Activated T-helper 1 cell treated with anti-CD3 and anti-CD28 coated beads, Interleukin-12 subunit alpha, Interleukin-12 subunit beta, Interleukin-2, Interleukin-4 antibody, amounts not matched to agents 30 ng/mL and 10 ng/mL and 1 ng/mL, durations not matched to agents 14 hours and 24 hours and 36 hours (primary cell): ENCODE measurements around the gene CHD2. TPM values are rescaled to one million over a fixed set of nuclear protein-coding genes. Genes with fewer than 3 reads are reported as not detected.
A peak's percentile ranks its signal among the peaks of the same experiment; 100 is the strongest.

Experiments
- DNase-seq: peaks from one replicate; pipeline ENCODE4 v3.0.0; 2021; ENCODE audit warnings: low spot score
- H3K27ac Mint-ChIP-seq: one replicate; pipeline ENCODE4 v1.8.0; 2021; ENCODE audit warnings: mild to moderate bottlenecking, mixed read lengths
- H3K27me3 Mint-ChIP-seq: one replicate; pipeline ENCODE4 v1.8.0; 2022; ENCODE audit warnings: mild to moderate bottlenecking, moderate library complexity, mixed read lengths; ENCODE audit not compliant: insufficient read depth
- H3K36me3 Mint-ChIP-seq: one replicate; pipeline ENCODE4 v1.8.0; 2021; ENCODE audit warnings: low read depth, mixed read lengths
- H3K4me1 Mint-ChIP-seq: one replicate; pipeline ENCODE4 v1.8.0; 2021; ENCODE audit warnings: low read depth, mixed read lengths
- H3K4me3 Mint-ChIP-seq: one replicate; pipeline ENCODE4 v1.8.0; 2021; ENCODE audit warnings: mild to moderate bottlenecking, moderate library complexity, mixed read lengths
- H3K9me3 Mint-ChIP-seq: one replicate; pipeline ENCODE4 v1.8.0; 2021; ENCODE audit warnings: mixed read lengths
- intact Hi-C: fragments of 100-400 bp; cut with micrococcal nuclease; formaldehyde crosslinking; loops from one replicate; pipeline ENCODE4 v1.15.1; 2024
- total RNA-seq: library from RNA; stranded (reverse); gene quantifications from 2 replicates; pipeline ENCODE4 v1.2.3, GENCODE V29; 2022

Gene CHD2
- total RNA-seq, 1 donor from 2014 or later, result 102 TPM

DNA sequence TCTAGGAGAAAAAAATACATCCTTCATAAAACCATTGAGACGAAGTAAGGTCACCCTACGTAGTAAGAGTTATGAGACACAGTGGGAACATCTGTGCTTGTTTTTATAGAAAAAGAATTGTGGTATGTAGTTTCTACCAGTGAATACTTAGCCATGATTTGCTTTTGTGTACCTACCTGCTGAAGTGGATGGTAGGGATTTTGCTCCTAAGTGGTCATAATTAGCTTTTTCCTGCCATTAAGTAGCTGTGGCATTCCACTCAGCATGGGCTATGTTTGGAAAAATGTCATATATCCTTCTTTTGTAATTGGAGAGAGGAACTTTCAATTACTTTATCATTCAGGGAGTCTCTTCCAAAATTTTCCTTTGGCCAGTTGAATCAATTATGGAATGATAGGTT, 63.7 kb downstream of the CHD2 start:
- H3K9me3 Mint-ChIP-seq, result no peaks in the 10 kb centered on the region
- DNase-seq, result no peak
- H3K4me1 Mint-ChIP-seq, result peaks cover 35% of the 10 kb centered on the region
- H3K36me3 Mint-ChIP-seq, result peaks cover 60% of the 10 kb centered on the region
- no peaks in the 10 kb centered on the region for H3K27me3 Mint-ChIP-seq
- H3K4me3 Mint-ChIP-seq, result no peak overlapping the region
- intact Hi-C loops, result no loop called here
- no peak overlapping the region for H3K27ac Mint-ChIP-seq

DNA sequence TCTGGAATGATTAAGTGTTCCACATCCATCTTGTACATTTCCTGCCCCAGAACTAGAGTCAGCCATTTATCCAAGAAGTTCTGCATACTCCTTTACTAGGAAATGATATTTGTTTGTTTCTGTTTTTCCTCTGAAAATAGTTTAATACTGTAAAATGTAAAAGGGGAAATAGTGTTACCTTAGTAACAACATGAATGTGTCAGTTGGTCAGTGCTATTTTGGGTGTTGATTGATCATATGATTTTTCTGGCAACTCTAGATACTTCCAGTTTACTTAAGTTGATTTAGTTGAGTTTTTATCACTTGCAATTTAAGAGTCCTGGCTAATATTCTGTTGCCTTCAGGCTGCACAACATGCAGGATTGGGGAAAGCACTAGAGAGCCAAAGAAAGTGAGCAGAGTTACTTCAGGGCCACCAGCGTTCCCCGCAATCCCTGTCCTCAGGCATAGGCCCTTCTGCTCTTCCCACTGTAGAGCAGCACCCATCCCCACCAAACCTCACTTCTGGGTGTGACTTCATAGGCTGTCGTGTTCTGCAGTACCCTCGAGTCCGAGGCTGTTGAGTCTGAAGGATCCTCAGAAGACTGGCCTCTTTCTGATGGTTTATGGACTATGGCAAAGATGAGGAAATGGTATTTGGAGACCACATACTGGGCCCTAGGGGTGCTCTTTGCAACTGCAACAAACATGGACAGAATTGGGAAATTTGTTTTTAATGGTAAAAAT, 69.0 kb downstream of the CHD2 start:
- DNase-seq, result no peak
- intact Hi-C loops, result loop anchor here (1.0 kb wide), 1 partner anchor 9 kb away; no protein-coding TSS in a partner anchor
- Mint-ChIP-seq H3K27ac (no peak overlapping the region), H3K9me3 (no peaks in the 10 kb centered on the region), H3K4me3 (no peak overlapping the region), H3K27me3 (no peaks in the 10 kb centered on the region), H3K4me1 (peaks cover 40% of the 10 kb centered on the region), H3K36me3 (peaks cover 53% of the 10 kb centered on the region)

DNA sequence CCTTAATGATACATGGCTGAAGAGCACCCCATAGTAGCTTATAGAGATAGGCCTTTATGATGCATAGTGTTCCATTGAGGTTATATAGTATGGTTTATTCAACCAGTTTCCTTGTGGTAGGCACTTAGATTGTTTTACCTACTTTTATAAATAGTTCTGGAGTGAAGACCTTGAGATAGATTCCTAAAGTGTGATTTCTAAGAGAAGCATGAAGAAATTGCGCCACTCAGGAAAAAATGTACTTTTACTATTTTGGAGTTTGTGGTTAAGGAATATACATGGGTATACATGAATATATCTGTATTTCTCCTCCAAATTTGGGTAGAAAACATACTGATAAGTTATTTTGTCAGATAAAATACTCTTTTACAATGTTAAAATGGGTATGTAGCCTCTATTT, 70.5 kb downstream of the CHD2 start:
- Mint-ChIP-seq H3K27me3 (no peaks in the 10 kb centered on the region), H3K36me3 (peaks cover 53% of the 10 kb centered on the region), H3K4me1 (peaks cover 31% of the 10 kb centered on the region), H3K9me3 (no peaks in the 10 kb centered on the region), H3K27ac (peak overlapping the region; percentile 41), H3K4me3 (no peak overlapping the region)
- intact Hi-C loops, result no loop called here
- no peak for DNase-seq

DNA sequence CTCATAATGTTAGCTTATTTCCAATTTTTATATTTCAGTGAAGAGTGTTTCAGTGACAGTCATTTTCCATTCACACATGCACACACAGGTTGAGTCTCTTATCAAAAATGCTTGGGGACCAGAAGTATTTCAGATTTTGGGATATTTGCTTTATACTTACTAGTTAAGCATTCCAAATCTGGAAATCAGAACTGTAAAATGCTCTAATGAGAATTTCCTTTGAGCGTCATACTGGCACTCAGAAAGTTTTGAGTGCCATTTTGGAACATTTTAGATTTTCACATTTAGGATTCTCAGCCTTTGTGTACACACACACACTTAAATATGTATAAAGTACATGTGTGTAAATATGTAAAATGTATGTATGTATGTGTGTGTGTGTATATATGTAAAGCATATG, 71.0 kb downstream of the CHD2 start:
- Mint-ChIP-seq H3K9me3 (no peaks in the 10 kb centered on the region), H3K27ac (peak overlapping the region; percentile 22)

DNA sequence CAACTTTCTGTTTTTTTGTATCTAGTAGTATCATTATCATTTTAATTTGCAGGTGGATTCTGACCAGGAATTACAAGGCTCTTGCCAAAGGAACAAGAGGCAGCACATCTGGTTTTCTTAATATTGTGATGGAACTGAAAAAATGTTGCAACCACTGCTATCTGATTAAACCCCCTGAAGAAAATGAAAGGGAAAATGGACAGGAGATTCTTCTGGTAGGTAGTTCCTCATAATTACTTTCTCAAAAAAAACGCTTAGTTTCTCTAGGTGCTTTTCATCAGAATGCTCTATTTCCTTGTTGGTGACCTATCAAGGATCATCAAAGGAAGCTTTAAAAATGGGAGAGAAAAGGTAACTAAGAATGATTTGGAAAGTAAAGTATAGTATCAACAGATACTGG, 71.6 kb downstream of the CHD2 start:
- intact Hi-C loops, result no loop called here
- no peaks in the 10 kb centered on the region for H3K27me3 Mint-ChIP-seq

More for the DNA sequence above, 71.0 kb downstream of the CHD2 start:
- no peaks in the 10 kb centered on the region for H3K27me3 Mint-ChIP-seq
- peaks cover 31% of the 10 kb centered on the region for H3K4me1 Mint-ChIP-seq
- no peak for DNase-seq
- intact Hi-C loops, result no loop called here
- peaks cover 56% of the 10 kb centered on the region for H3K36me3 Mint-ChIP-seq
- H3K4me3 Mint-ChIP-seq, result no peak overlapping the region

DNA sequence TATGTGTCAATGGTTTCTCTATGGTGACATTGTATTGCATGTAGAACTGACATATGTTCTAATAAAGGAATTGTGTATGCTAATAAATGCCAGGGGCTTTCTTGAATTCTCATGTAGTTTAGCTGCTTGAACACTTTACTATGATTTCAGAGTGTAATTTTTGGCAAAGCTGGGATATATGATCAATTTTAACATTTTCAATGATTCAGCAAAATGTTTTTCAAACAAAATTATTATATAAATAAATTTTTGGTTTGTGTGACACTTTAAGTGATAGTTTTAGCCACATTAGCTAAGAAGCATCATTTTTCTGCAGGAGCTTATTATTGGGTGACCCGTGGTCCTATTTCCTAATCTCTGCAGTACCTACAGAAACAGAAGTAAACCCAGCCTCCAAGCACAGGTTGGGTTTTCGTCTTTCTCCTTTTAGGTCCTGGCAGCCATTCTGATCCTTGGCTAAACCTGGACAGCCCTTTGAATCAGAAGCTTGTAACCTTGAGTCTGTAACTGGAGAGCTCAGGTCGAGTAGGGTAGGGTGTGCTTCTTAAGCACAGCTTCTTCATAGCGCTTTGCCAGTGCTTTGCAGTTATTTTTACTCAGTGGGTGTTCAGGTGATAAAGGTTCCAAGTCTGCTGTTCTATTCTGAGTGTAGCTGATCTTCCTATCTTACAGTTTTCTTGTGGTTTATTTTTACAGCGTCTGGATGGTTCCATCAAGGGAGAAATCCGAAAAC, 74.2 kb downstream of the CHD2 start:
- Mint-ChIP-seq H3K4me1 (peaks cover 32% of the 10 kb centered on the region), H3K27me3 (no peaks in the 10 kb centered on the region), H3K36me3 (peaks cover 58% of the 10 kb centered on the region), H3K9me3 (no peaks in the 10 kb centered on the region), H3K27ac (no peak overlapping the region), H3K4me3 (no peak overlapping the region)
- intact Hi-C loops, result no loop called here
- DNase-seq, result no peak

More for the DNA sequence above, 71.6 kb downstream of the CHD2 start:
- Mint-ChIP-seq H3K27ac (no peak overlapping the region), H3K4me1 (peaks cover 31% of the 10 kb centered on the region), H3K4me3 (no peak overlapping the region), H3K9me3 (no peaks in the 10 kb centered on the region), H3K36me3 (peaks cover 59% of the 10 kb centered on the region)
- DNase-seq, result no peak

DNA sequence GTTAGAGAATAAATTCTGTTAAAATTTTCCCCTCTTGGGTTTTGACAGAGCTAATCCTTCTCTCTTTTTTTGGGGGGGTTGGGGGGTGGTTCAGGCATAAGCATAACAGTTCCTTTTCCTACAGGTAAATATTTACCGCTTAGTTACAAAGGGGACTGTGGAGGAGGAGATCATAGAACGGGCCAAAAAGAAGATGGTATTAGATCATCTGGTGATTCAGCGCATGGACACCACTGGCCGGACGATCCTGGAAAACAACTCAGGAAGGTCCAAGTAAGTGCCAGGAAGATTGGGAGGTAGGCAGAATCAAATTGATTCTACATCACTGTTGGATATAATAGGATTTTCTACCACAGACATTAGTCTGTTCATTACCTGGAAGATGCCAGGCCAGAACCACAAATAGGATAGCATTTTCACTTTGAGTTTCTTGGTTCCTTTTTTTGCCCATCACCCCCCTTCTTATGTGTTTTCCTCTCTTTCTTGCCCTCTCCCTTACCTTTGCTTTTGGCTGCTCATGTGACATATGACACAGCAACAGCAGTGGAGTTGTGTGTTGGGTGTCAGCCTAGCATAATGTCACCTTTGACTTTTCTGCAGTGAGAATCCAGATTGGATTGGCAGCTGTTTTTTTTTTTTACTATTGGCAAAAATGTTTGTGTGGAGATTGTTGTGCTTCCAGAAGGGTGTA, 79.0 kb downstream of the CHD2 start:
- intact Hi-C loops, result no loop called here
- Mint-ChIP-seq H3K4me3 (no peak overlapping the region), H3K9me3 (no peaks in the 10 kb centered on the region)

DNA sequence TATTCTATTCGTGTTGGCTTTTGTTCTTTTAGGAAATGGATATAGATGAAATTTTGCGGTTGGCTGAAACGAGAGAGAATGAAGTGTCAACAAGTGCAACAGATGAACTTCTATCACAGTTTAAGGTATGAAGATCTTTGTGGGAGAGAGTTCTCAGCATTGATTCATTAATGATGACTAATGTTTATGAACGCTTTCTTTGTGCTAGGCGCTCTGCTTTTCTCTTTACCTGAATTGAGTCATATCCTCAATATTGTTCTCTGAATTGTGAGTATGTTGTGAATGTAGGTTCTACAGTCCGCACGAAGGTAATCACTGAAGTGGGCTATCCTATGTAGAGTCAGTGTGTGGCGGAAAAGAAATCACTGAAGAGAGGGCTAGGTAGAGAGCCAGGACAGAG, 81.2 kb downstream of the CHD2 start:
- intact Hi-C loops, result no loop called here
- Mint-ChIP-seq H3K27me3 (no peaks in the 10 kb centered on the region), H3K36me3 (peaks cover 35% of the 10 kb centered on the region), H3K4me3 (no peak overlapping the region), H3K9me3 (no peaks in the 10 kb centered on the region), H3K27ac (no peak overlapping the region), H3K4me1 (peaks cover 11% of the 10 kb centered on the region)
- no peak for DNase-seq

More for the DNA sequence above, 79.0 kb downstream of the CHD2 start:
- H3K27me3 Mint-ChIP-seq, result no peaks in the 10 kb centered on the region
- DNase-seq, result no peak
- peaks cover 37% of the 10 kb centered on the region for H3K36me3 Mint-ChIP-seq
- no peak overlapping the region for H3K27ac Mint-ChIP-seq
- H3K4me1 Mint-ChIP-seq, result peaks cover 11% of the 10 kb centered on the region

DNA sequence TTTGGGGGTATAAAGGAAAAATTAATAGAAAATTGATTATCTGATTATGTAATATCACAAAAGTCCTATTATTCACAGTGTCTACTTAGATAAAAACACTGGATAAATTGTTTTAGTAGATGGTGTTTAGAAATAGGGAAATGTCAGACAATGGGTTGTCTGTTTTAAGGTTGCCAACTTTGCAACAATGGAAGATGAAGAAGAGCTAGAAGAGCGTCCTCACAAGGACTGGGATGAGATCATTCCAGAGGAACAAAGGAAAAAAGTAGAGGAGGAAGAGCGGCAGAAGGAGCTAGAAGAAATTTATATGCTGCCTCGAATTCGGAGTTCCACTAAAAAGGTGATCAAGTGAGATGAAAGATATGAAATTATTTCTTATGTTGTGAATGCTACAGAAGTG, 84.0 kb downstream of the CHD2 start:
- no peak for DNase-seq
- H3K4me1 Mint-ChIP-seq, result peaks cover under 1% of the 10 kb centered on the region
- peaks cover 29% of the 10 kb centered on the region for H3K36me3 Mint-ChIP-seq
- no peaks in the 10 kb centered on the region for H3K27me3 Mint-ChIP-seq
- no peak overlapping the region for H3K4me3 Mint-ChIP-seq
- no peaks in the 10 kb centered on the region for H3K9me3 Mint-ChIP-seq
- no peak overlapping the region for H3K27ac Mint-ChIP-seq
- intact Hi-C loops, result no loop called here

DNA sequence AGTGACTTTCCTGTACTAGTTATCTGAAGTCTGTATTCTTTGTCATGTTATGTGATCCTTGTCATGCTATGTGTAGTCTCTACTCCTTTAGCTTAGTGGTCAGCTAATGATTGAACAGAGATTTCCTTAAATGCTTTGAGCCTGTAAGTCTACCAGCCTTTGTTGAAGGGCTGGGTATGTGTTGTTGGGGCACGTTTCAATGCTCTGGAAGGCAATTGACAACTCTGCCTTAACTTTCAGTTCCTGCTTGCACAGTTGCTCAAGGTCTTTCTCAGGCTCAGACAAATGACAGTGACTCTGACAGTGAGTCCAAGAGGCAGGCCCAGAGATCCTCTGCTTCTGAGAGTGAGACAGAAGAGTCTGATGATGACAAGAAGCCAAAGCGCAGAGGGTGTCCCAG, 89.3 kb downstream of the CHD2 start:
- H3K4me1 Mint-ChIP-seq, result peaks cover 9% of the 10 kb centered on the region
- intact Hi-C loops, result no loop called here
- no peak overlapping the region for H3K4me3 Mint-ChIP-seq
- no peak for DNase-seq
- H3K27me3 Mint-ChIP-seq, result no peaks in the 10 kb centered on the region
- no peak overlapping the region for H3K27ac Mint-ChIP-seq
- peaks cover 49% of the 10 kb centered on the region for H3K36me3 Mint-ChIP-seq
- H3K9me3 Mint-ChIP-seq, result no peaks in the 10 kb centered on the region

DNA sequence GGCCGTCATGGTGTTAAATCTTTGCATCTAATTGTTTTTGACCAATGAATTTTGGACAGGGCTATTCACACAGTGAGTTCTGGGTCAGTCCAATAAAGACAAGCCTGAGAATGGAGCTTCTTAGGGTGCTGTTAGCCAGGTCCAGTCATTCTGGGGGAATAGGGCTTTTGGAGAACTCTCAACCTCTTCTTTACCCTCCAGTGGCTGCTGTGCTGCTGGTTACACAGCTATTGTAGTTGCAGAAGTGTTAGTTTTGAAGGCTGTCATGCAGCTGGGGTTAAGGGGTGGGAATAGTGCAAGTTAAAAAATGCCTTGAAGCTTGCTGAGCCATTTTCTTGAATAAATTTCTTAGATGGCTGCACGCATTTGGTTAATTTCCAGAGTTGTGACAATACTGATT, 89.9 kb downstream of the CHD2 start:
- no peak overlapping the region for H3K27ac Mint-ChIP-seq
- H3K4me3 Mint-ChIP-seq, result no peak overlapping the region
- H3K27me3 Mint-ChIP-seq, result no peaks in the 10 kb centered on the region
- no peak for DNase-seq
- peaks cover 14% of the 10 kb centered on the region for H3K4me1 Mint-ChIP-seq
- intact Hi-C loops, result loop anchor here (2.0 kb wide), 1 partner anchor 15 kb away; no protein-coding TSS in a partner anchor
- H3K36me3 Mint-ChIP-seq, result peaks cover 53% of the 10 kb centered on the region
- H3K9me3 Mint-ChIP-seq, result no peaks in the 10 kb centered on the region

DNA sequence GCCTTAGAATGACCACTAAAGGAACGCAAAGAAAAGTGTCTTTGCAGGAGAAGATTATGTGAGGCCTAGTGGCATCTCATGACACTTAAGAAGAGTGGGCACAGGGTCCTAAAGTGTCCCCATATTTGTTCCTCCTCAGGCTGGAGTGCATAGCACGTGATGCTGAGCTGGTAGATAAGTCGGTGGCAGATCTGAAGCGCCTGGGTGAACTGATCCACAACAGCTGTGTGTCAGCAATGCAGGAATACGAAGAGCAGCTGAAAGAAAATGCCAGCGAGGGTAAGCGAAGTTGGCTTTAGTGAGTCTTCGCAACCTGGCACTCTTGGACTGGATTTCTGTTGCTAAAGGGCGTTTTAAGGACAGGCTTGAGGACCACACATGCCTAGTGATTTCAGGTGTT, 92.6 kb downstream of the CHD2 start:
- no peak overlapping the region for H3K4me3 Mint-ChIP-seq
- no peaks in the 10 kb centered on the region for H3K9me3 Mint-ChIP-seq
- no peak overlapping the region for H3K27ac Mint-ChIP-seq
- H3K27me3 Mint-ChIP-seq, result no peaks in the 10 kb centered on the region
- H3K36me3 Mint-ChIP-seq, result peaks cover 60% of the 10 kb centered on the region
- intact Hi-C loops, result no loop called here
- H3K4me1 Mint-ChIP-seq, result peaks cover 19% of the 10 kb centered on the region
- DNase-seq, result no peak

DNA sequence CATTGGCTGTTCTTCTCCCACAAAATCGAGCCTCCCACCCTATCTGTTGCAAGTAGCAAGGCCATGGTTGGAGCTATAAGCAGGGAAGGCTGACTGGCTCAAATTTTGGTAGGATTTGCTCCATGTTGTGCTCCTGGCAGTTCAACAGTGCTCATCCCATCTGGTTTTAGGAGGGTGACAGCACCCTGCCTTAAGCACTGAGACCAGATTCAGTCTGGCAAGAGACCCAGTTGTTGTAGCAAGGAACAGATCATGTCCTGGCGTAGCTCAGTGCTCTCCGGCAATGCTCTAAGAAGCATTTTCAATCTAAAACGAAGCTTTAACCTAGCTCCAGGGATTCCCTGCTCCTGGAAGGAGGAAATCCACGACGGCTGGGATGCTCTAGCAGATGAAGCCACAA, 97.7 kb downstream of the CHD2 start:
- Mint-ChIP-seq H3K9me3 (no peaks in the 10 kb centered on the region), H3K4me3 (no peak overlapping the region), H3K36me3 (peaks cover 54% of the 10 kb centered on the region), H3K27me3 (no peaks in the 10 kb centered on the region), H3K27ac (peak overlapping the region; percentile 35), H3K4me1 (peaks cover 24% of the 10 kb centered on the region)
- intact Hi-C loops, result loop anchor here (5.0 kb wide), 1 partner anchor 46 kb away; no protein-coding TSS in a partner anchor
- DNase-seq, result no peak
